ENCODE data around the gene KCTD19.

- TF ChIP-seq EZH2phosphoT487 (IDR thresholded peaks at IDR 0.05; ENCODE audit: low read depth) (no peak), CTCF (IDR thresholded peaks at IDR 0.05; ENCODE audit: low read depth, low read length) (no peak)
Measured at GRCh38 chr16:67281536-67282446, 44.8 kb downstream of the KCTD19 start.
